Glutamatergic neuron (in vitro differentiated cells): Measurements from ENCODE around the gene VAMP5. TPM values are rescaled to one million over a fixed set of nuclear protein-coding genes. Genes with fewer than 3 reads are reported as not detected.
"Not testable (repeated sequence)": the region's sequence is repeated elsewhere in the genome, so short reads cannot be mapped to it uniquely, and the experiment has no call there.

Experiments
- DNase-seq: peaks from one replicate; pipeline ENCODE4 v3.0.0; 2022
- H3K27ac Mint-ChIP-seq: one replicate; pipeline ENCODE4 v1.8.0; 2020; ENCODE audit warnings: mild to moderate bottlenecking, mixed read lengths, inconsistent platforms; ENCODE audit not compliant: unreplicated experiment
- H3K27me3 Mint-ChIP-seq: one replicate; pipeline ENCODE4 v1.8.0; 2020; ENCODE audit warnings: mild to moderate bottlenecking, moderate library complexity, mixed read lengths, inconsistent platforms; ENCODE audit not compliant: unreplicated experiment
- H3K36me3 Mint-ChIP-seq: one replicate; pipeline ENCODE4 v1.8.0; 2020; ENCODE audit warnings: mild to moderate bottlenecking, mixed read lengths, inconsistent platforms; ENCODE audit not compliant: unreplicated experiment
- H3K4me1 Mint-ChIP-seq: one replicate; pipeline ENCODE4 v1.8.0; 2020; ENCODE audit warnings: mild to moderate bottlenecking, low read depth, mixed read lengths, inconsistent platforms; ENCODE audit not compliant: unreplicated experiment
- H3K4me3 Mint-ChIP-seq: one replicate; pipeline ENCODE4 v1.8.0; 2020; ENCODE audit warnings: mild to moderate bottlenecking, mixed read lengths, inconsistent platforms; ENCODE audit not compliant: unreplicated experiment
- H3K9me3 Mint-ChIP-seq: one replicate; pipeline ENCODE4 v1.8.0; 2020; ENCODE audit warnings: mild to moderate bottlenecking, moderate library complexity, mixed read lengths, inconsistent platforms; ENCODE audit not compliant: unreplicated experiment
- CTCF ChIP-seq: fragments of 200-600 bp; sonication (generic); IDR thresholded peaks from one replicate; pipeline ENCODE4 v1.5.0; 2021; ENCODE audit not compliant: partially characterized antibody, unreplicated experiment
- total RNA-seq: library from RNA; stranded (reverse); fragmentation: NEBNext Ultra II Directional; extraction: Animal tissue kit (Norgen Biotek cat#: 25700); gene quantifications from one replicate; pipeline ENCODE4 v1.2.1, GENCODE V29; 2021; ENCODE audit not compliant: unreplicated experiment

VAMP5 gene
- total RNA-seq, 1 donor from 2014 or later = 1.4 TPM

- H3K27me3 Mint-ChIP-seq = peaks cover 3% of the 10 kb centered on the region
- H3K4me3 Mint-ChIP-seq = peak within 1 kb of the TSS; percentile 95
- peaks cover 3% of the 10 kb centered on the region for H3K4me1 Mint-ChIP-seq
- H3K9me3 Mint-ChIP-seq = peaks cover 9% of the 10 kb centered on the region
- H3K36me3 Mint-ChIP-seq = no peaks in the 10 kb centered on the region
- DNase-seq = peak; percentile 95
- no peak for TF ChIP-seq CTCF
- peak within 1 kb of the TSS; percentile 92 for H3K27ac Mint-ChIP-seq
These were observed 27.7 kb downstream of the VAMP5 start, which contains the start of gene C2orf68 for GRCh38 chr2:85611705-85612587. TSS of gene C2orf68 (minus strand) at chr2:85612066. CDS start at chr2:85611984, 82 bp downstream.

- Mint-ChIP-seq H3K4me3 (peak overlapping the region; percentile 25), H3K27me3 (peaks cover 4% of the 10 kb centered on the region), H3K9me3 (peaks cover 7% of the 10 kb centered on the region), H3K36me3 (no peaks in the 10 kb centered on the region), H3K27ac (no peak overlapping the region), H3K4me1 (peaks cover 9% of the 10 kb centered on the region)
- no peak for DNase-seq
- TF ChIP-seq CTCF = no peak
These were observed 29.7 kb downstream of the VAMP5 start for GRCh38 chr2:85613717-85614515.

- H3K27me3 Mint-ChIP-seq, H3K36me3 Mint-ChIP-seq, H3K27ac Mint-ChIP-seq, H3K9me3 Mint-ChIP-seq, DNase-seq: not testable (repeated sequence)
- Mint-ChIP-seq H3K4me3 (peak overlapping the region; percentile 34), H3K4me1 (peaks cover 10% of the 10 kb centered on the region)
These were observed 30.5 kb downstream of the VAMP5 start for GRCh38 chr2:85614757-85615156.

GRCh38 chr2:85615413-85615728, 31.1 kb downstream of the VAMP5 start:
- Mint-ChIP-seq H3K9me3 (peaks cover 7% of the 10 kb centered on the region), H3K27me3 (peaks cover 5% of the 10 kb centered on the region), H3K4me1 (peaks cover 8% of the 10 kb centered on the region), H3K27ac (peak overlapping the region; percentile 87), H3K36me3 (no peaks in the 10 kb centered on the region), H3K4me3 (no peak overlapping the region)
- TF ChIP-seq CTCF = no peak
- DNase-seq = no peak

- not testable (repeated sequence) for DNase-seq, H3K27me3 Mint-ChIP-seq, H3K4me1 Mint-ChIP-seq, H3K27ac Mint-ChIP-seq, H3K9me3 Mint-ChIP-seq, H3K36me3 Mint-ChIP-seq
- peak overlapping the region; percentile 92 for H3K4me3 Mint-ChIP-seq
These were observed 33.5 kb downstream of the VAMP5 start for GRCh38 chr2:85617723-85618122.
